Cerebellar cortex (tissue), 1 donor: ENCODE results near the gene OTOG.
A peak's percentile ranks its signal among the peaks of the same experiment; 100 is the strongest.

Experiments
- DNase-seq: peaks from one replicate; pipeline ENCODE4 v3.0.0-alpha.2; 2015; ENCODE audit warnings: low spot score

The OTOG gene

GRCh38 chr11:17581732-17582053 is 34.6 kb downstream of the OTOG start:
- DNase-seq, result no peak

GRCh38 chr11:17585911-17586695 is 39.0 kb downstream of the OTOG start:
- DNase-seq, result no peak

- no peak for DNase-seq
Observed at GRCh38 chr11:17588166-17588565, 41.1 kb downstream of the OTOG start.

GRCh38 chr11:17588721-17589120 is 41.7 kb downstream of the OTOG start:
- no peak for DNase-seq

- no peak for DNase-seq
Observed at GRCh38 chr11:17590463-17590862, 43.4 kb downstream of the OTOG start.

GRCh38 chr11:17591293-17591692 is 44.2 kb downstream of the OTOG start:
- no peak for DNase-seq

- DNase-seq, result no peak
Observed at GRCh38 chr11:17593466-17594245, 46.6 kb downstream of the OTOG start.

GRCh38 chr11:17594686-17595192 is 47.7 kb downstream of the OTOG start:
- DNase-seq, result no peak

- DNase-seq, result no peak
Observed at GRCh38 chr11:17595526-17596309, 48.7 kb downstream of the OTOG start.

GRCh38 chr11:17596310-17596669 is 49.2 kb downstream of the OTOG start:
- DNase-seq, result no peak

GRCh38 chr11:17596711-17597110 is 49.7 kb downstream of the OTOG start:
- no peak for DNase-seq

- DNase-seq, result peak; percentile 11
Observed at GRCh38 chr11:17597770-17598169, 50.7 kb downstream of the OTOG start.

GRCh38 chr11:17598700-17599459 is 51.8 kb downstream of the OTOG start:
- peak; percentile 82 for DNase-seq

GRCh38 chr11:17599460-17599925 is 52.4 kb downstream of the OTOG start:
- no peak for DNase-seq

GRCh38 chr11:17600316-17601255 is 53.5 kb downstream of the OTOG start:
- no peak for DNase-seq

GRCh38 chr11:17601256-17601671 is 54.2 kb downstream of the OTOG start:
- no peak for DNase-seq

GRCh38 chr11:17601676-17602075 is 54.6 kb downstream of the OTOG start:
- DNase-seq, result no peak

- no peak for DNase-seq
Observed at GRCh38 chr11:17602105-17603001, 55.3 kb downstream of the OTOG start.

GRCh38 chr11:17603056-17603825 is 56.2 kb downstream of the OTOG start:
- DNase-seq, result no peak
